ENCODE measurements around the gene GBP3.
"Not testable (repeated sequence)": the region's sequence is repeated elsewhere in the genome, so short reads cannot be mapped to it uniquely, and the experiment has no call there.

Gene GBP3

GRCh38 chr1:89041721-89042120 lies 19.1 kb upstream of the GBP3 start:
- FAIRE-seq, result no peak
- no peak for DNase-seq (ENCODE audit: extremely low spot score, insufficient read length, low read depth)

GRCh38 chr1:89041119-89041641 lies 18.5 kb upstream of the GBP3 start:
- no peak for DNase-seq (ENCODE audit: extremely low spot score, insufficient read length, low read depth)
- FAIRE-seq, result peak; percentile 84

- FAIRE-seq, result no peak
- DNase-seq (ENCODE audit: extremely low spot score, insufficient read length, low read depth), result no peak
Measured at GRCh38 chr1:89040315-89040626, 17.6 kb upstream of the GBP3 start.

GRCh38 chr1:89037186-89037585 lies 14.5 kb upstream of the GBP3 start:
- no peak for DNase-seq (ENCODE audit: extremely low spot score, insufficient read length, low read depth)

GRCh38 chr1:89035080-89035479 lies 12.4 kb upstream of the GBP3 start:
- no peak for FAIRE-seq
- DNase-seq (ENCODE audit: extremely low spot score, insufficient read length, low read depth), result no peak

More at GRCh38 chr1:89037186-89037585, 14.5 kb upstream of the GBP3 start:
- FAIRE-seq, result peak; percentile 74

- DNase-seq (ENCODE audit: extremely low spot score, insufficient read length, low read depth); FAIRE-seq: not testable (repeated sequence)
Measured at GRCh38 chr1:89034004-89034403, 11.3 kb upstream of the GBP3 start.

- not testable (repeated sequence) for DNase-seq (ENCODE audit: extremely low spot score, insufficient read length, low read depth); FAIRE-seq
Measured at GRCh38 chr1:89029051-89029450, 6.4 kb upstream of the GBP3 start.

- no peak for DNase-seq (ENCODE audit: extremely low spot score, insufficient read length, low read depth)
- peak; percentile 21 for FAIRE-seq
Measured at GRCh38 chr1:89025928-89026327, 3.3 kb upstream of the GBP3 start.

GRCh38 chr1:89023026-89023425 lies 360 bp upstream of the GBP3 start:
- DNase-seq (ENCODE audit: extremely low spot score, insufficient read length, low read depth), result no peak
- FAIRE-seq, result no peak

- not testable (repeated sequence) for FAIRE-seq; DNase-seq (ENCODE audit: extremely low spot score, insufficient read length, low read depth)
Measured at GRCh38 chr1:89018318-89018717, 4.3 kb downstream of the GBP3 start.

- FAIRE-seq, result no peak
- no peak for DNase-seq (ENCODE audit: extremely low spot score, insufficient read length, low read depth)
Measured at GRCh38 chr1:89008511-89008910, 14.2 kb downstream of the GBP3 start.

- no peak for FAIRE-seq
Measured at GRCh38 chr1:89005286-89006151, 17.1 kb downstream of the GBP3 start.

GRCh38 chr1:89002176-89002575 lies 20.5 kb downstream of the GBP3 start:
- not testable (repeated sequence) for DNase-seq (ENCODE audit: extremely low spot score, insufficient read length, low read depth); FAIRE-seq

More at GRCh38 chr1:89005286-89006151, 17.1 kb downstream of the GBP3 start:
- no peak for DNase-seq (ENCODE audit: extremely low spot score, insufficient read length, low read depth)

- FAIRE-seq (no peak), DNase-seq (ENCODE audit: extremely low spot score, insufficient read length, low read depth) (no peak)
Measured at GRCh38 chr1:89001510-89001909, 21.2 kb downstream of the GBP3 start.

- FAIRE-seq (peak; percentile 87), DNase-seq (ENCODE audit: extremely low spot score, insufficient read length, low read depth) (peak; percentile 11)
Measured at GRCh38 chr1:88998716-88999115, 23.9 kb downstream of the GBP3 start.

- DNase-seq (ENCODE audit: extremely low spot score, insufficient read length, low read depth) (no peak), FAIRE-seq (no peak)
Measured at GRCh38 chr1:88990426-88990825, 32.2 kb downstream of the GBP3 start.

- FAIRE-seq, result no peak
- DNase-seq (ENCODE audit: extremely low spot score, insufficient read length, low read depth), result no peak
Measured at GRCh38 chr1:88985692-88986091, 37.0 kb downstream of the GBP3 start.

- DNase-seq (ENCODE audit: extremely low spot score, insufficient read length, low read depth) (no peak), FAIRE-seq (no peak)
Measured at GRCh38 chr1:88985032-88985431, 37.6 kb downstream of the GBP3 start.

GRCh38 chr1:88984569-88984968 lies 38.1 kb downstream of the GBP3 start:
- DNase-seq (ENCODE audit: extremely low spot score, insufficient read length, low read depth) (no peak), FAIRE-seq (no peak)

- peak; percentile 59 for FAIRE-seq
Measured at GRCh38 chr1:88983791-88984559, 38.7 kb downstream of the GBP3 start.

GRCh38 chr1:88982055-88982454 lies 40.6 kb downstream of the GBP3 start:
- FAIRE-seq, result no peak

More at GRCh38 chr1:88983791-88984559, 38.7 kb downstream of the GBP3 start:
- DNase-seq (ENCODE audit: extremely low spot score, insufficient read length, low read depth), result no peak

More at GRCh38 chr1:88982055-88982454, 40.6 kb downstream of the GBP3 start:
- DNase-seq (ENCODE audit: extremely low spot score, insufficient read length, low read depth), result no peak
